Ecto neural progenitor cell (in vitro differentiated cells): ENCODE data around the gene C2orf78.

Experiments
- DNase-seq: peaks from one replicate; pipeline ENCODE4 v3.0.0-alpha.2; 2018; ENCODE audit warnings: low spot score

The C2orf78 gene

DNA sequence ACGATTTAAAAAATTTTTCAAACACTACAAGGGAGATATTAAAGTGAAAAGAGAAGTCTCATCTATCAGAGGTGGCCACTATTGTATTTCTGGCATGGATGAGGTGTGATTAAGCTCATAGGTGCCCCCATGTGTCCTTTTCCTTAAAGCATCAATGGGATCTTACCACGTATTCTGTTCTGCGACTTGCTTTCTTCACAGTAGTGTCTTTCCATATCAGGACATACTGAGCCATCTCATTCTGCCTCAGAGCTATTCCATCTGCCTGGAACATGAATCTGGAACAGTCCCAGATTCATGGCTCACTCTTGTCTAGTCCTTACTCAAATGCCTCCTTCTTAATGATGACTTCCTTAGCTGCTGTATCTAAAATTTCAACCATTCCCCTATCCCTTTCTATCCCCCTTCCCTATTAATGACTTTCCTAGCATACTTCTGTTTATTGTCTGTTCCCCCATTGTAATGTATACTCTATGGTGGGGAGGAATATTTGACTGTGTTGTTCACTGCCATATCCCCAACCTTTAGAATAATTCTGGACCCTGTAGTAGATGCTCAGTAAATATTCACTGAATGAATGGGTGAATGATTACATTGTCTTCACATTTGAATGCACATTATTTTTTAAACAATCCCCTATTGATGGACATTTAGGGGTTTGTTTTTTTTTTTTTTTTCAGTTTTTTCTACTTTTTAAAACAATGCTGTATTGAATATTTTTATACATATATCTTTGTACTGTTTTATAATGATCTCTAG, 55.8 kb downstream of the C2orf78 start:
- no peak for DNase-seq

DNA sequence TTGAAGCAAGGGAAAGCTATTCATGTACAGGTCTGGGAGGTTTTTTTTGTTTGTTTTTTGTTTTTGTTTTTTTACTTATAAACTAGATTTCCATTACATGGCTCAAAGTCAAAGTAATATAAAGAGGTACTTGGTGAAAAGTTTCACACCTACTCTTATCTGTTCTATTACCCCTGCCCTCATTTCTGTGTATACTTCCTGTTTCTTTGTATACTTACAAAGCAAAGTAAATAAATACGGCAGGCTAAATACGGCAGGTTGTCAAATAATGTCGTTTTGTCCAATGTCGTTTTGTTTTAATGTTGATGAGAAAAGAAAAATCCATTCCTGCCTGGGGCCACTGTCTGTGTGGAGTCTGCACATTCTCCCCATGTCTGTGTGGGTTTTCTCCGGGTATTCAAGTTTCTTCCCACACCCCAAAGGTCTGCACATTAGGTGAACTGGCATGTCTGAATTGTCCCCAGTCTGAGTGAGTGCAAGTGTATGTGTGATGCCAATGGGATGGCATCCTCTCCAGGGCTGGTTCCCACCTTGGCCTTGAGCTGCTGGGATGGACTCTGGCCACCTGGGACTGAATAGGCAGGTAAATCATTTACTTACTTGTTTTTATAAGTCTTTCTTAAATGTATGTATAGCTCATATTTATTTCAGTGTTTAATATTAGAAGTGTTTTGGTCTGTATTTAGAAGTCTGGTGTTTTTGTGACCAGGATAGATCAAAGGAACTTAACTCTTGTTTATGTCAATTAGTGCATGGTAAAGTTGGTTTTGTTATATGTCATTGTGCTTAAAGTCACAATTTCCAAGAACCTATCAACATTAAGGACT, 58.1 kb downstream of the C2orf78 start:
- DNase-seq: no peak

- no peak for DNase-seq
Observed at GRCh38 chr2:73842739-73843019, 58.7 kb downstream of the C2orf78 start.

GRCh38 chr2:73844087-73844486, 60.1 kb downstream of the C2orf78 start:
- no peak for DNase-seq

GRCh38 chr2:73850009-73850408, 66.0 kb downstream of the C2orf78 start:
- DNase-seq: no peak

DNA sequence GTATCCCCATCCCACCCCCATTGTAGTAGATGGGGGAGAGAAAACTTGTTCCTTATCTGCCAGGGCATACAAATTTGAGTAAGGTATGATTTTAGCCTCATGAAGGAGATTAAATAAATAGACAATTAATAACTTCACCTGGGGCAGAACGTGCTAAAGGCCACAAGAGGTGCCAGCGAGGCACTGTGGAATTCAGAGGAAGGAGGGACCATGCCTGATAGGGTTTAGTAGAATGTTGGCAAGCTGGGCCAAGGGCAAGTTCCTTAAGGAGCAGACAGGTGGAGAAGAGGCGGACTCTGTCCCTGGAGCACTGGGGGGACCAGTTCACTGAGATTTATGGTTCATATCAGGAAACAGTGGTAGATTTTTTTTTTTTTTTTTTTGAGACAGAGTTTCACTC, 67.3 kb downstream of the C2orf78 start:
- no peak for DNase-seq

GRCh38 chr2:73852020-73852419, 68.0 kb downstream of the C2orf78 start:
- no peak for DNase-seq

- no peak for DNase-seq
Observed at GRCh38 chr2:73855526-73855925, 71.5 kb downstream of the C2orf78 start.

DNA sequence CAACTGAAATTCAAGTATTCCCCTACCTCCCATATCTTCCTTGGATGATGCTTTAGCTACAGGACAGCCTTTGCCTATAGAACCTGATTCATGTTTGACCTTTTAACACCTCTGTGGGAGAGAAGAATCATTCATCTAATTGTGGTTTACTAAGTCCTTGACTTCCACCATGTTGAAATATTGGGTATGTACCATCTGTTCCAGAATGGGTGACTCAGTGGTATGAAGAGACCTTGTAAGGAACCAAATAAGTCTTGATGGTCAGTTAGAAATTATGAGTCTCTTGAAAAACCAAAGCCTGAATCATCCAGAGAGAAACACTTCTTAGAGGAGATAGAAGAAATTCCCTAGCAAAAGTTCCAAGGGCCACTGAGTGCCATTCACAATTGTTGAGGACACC, 72.2 kb downstream of the C2orf78 start:
- no peak for DNase-seq

DNA sequence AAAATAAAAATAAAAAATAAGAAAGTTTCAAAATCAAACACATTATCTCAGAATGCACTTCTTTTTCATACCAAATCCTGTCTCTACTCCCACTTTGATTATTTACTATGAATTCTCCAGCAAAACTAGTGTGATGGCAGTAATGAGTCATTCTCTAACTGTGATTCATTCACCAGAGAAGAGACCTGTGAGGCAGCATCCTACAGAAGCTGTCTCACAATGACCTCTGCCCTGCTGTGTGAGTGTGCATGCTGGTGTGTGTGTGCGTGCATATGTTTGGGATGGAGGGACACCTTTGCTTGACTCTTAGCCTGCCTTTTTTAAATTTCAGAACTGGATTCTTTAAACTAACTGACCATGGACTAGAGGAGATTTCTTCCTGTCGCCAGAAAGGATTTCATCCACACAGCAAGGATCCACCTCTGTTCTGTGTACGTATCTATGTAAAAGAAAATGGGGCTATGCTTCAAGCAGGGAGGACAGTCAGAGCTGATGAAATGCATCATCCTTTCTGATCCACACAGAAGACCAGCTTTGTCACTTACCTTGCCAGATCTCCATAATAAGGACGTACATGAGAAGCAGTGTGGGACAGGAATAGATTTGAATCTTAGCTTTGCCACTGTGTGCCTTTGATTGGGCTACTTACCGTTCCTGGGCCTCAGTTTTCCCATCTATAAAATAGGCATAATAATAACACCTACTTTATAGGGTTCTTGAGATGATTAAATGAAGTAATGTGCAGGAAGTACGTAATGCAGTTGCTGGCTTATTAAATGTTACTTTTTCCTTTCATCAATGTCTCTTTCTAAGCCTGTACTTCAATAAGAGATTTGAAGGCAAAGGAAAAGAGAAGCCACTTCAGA, 76.0 kb downstream of the C2orf78 start:
- DNase-seq: no peak

DNA sequence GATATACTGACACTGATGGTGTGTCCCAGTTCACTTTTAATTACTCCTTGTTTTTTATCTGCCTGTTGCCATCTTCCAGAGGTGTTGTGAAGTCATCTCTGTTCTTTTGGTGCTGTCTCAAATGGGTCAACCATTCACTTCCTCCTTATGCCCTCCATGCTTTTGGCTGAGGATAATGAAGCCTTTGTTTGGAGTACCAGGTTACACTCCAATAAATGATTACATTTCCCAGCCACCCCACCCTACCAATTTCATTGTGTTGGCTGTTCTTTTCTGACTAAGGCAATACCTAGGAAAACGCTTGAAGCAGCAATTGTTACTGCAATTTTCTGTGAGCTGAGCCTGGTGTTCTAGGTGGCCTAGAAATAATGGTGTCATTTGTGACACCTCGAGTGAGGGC, 79.0 kb downstream of the C2orf78 start:
- no peak for DNase-seq
